Measurements from ENCODE around the gene ANKRD13D. TPM values are rescaled to one million over a fixed set of nuclear protein-coding genes. Genes with fewer than 3 reads are reported as not detected.
A peak's percentile ranks its signal among the peaks of the same experiment; 100 is the strongest.
"Not testable (repeated sequence)": the region's sequence is repeated elsewhere in the genome, so short reads cannot be mapped to it uniquely, and the experiment has no call there.

ANKRD13D gene
- total and polyA plus RNA-seq, 5 donors from 2014 or later = 9.5 to 158 (median 12.7) TPM

GRCh38 chr11:67255864-67256263 is 33.2 kb upstream of the ANKRD13D start:
- H3K4me3 ChIP-seq (ENCODE audit: low read depth, low read length) = no peak overlapping the region
- H3K27ac ChIP-seq (ENCODE audit: insufficient read depth, low read length, poor library complexity, severe bottlenecking) = no peak overlapping the region
- Mint-ChIP-seq H3K4me1 (peaks cover 0 to 57% (median 26%) of the 10 kb centered on the region in 4 donors), H3K27me3 (no peaks in the 10 kb centered on the region), H3K36me3 (peaks cover 48% of the 10 kb centered on the region), H3K4me3 (no peak overlapping the region), H3K27ac (peak overlapping the region in 1 of 3 donors; percentile 25), H3K9me3 (peaks cover 0 to 1% (median 0%) of the 10 kb centered on the region in 7 donors)
- DNase-seq (no peak), ATAC-seq (ENCODE audit: low read depth in 2 of 2) (no peak)
- peaks cover 61% of the 10 kb centered on the region for H3K36me3 ChIP-seq (ENCODE audit: control insufficient read depth, insufficient read depth, low read length)
- no peaks in the 10 kb centered on the region for H3K9me3 ChIP-seq (ENCODE audit: control insufficient read depth in 2 of 2, low read length in 2 of 2)
- peaks cover 7% of the 10 kb centered on the region for H3K4me1 ChIP-seq (ENCODE audit: control insufficient read depth, insufficient read depth, low read length, poor library complexity, severe bottlenecking)
- no peaks in the 10 kb centered on the region for H3K27me3 ChIP-seq (ENCODE audit: control insufficient read depth, insufficient read depth, low read length)

GRCh38 chr11:67256477-67257135 is 32.5 kb upstream of the ANKRD13D start:
- Mint-ChIP-seq H3K36me3 (peaks cover 42% of the 10 kb centered on the region), H3K27me3 (no peaks in the 10 kb centered on the region), H3K4me1 (peaks cover 0 to 53% (median 23%) of the 10 kb centered on the region in 4 donors), H3K9me3 (peaks cover 0 to 1% (median 0%) of the 10 kb centered on the region in 7 donors), H3K27ac (peak overlapping the region in 1 of 3 donors; percentile 79), H3K4me3 (peak overlapping the region in 1 of 4 donors; percentile 27)
- Histone ChIP-seq H3K36me3 (ENCODE audit: control insufficient read depth, insufficient read depth, low read length) (peaks cover 54% of the 10 kb centered on the region), H3K4me3 (ENCODE audit: low read depth, low read length) (no peak overlapping the region), H3K4me1 (ENCODE audit: control insufficient read depth, insufficient read depth, low read length, poor library complexity, severe bottlenecking) (peaks cover 12% of the 10 kb centered on the region), H3K9me3 (ENCODE audit: control insufficient read depth in 2 of 2, low read length in 2 of 2) (no peaks in the 10 kb centered on the region), H3K27ac (ENCODE audit: insufficient read depth, low read length, poor library complexity, severe bottlenecking) (no peak overlapping the region), H3K27me3 (ENCODE audit: control insufficient read depth, insufficient read depth, low read length) (no peaks in the 10 kb centered on the region)
- ATAC-seq (ENCODE audit: low read depth in 2 of 2) (no peak), DNase-seq (no peak)

- peaks cover 0 to 2% (median 0%) of the 10 kb centered on the region in 7 donors for H3K9me3 Mint-ChIP-seq
- ATAC-seq (ENCODE audit: low read depth in 2 of 2) (no peak), DNase-seq (no peak)
- peaks cover 2% of the 10 kb centered on the region for H3K27me3 ChIP-seq (ENCODE audit: control insufficient read depth, insufficient read depth, low read length)
- peaks cover 9% of the 10 kb centered on the region for H3K27me3 Mint-ChIP-seq
- peaks cover 16% of the 10 kb centered on the region for H3K36me3 ChIP-seq (ENCODE audit: control insufficient read depth, insufficient read depth, low read length)
- H3K9me3 ChIP-seq (ENCODE audit: control insufficient read depth in 2 of 2, low read length in 2 of 2) = no peaks in the 10 kb centered on the region
- peaks cover 21% of the 10 kb centered on the region for H3K4me1 ChIP-seq (ENCODE audit: control insufficient read depth, insufficient read depth, low read length, poor library complexity, severe bottlenecking)
- H3K4me3 ChIP-seq (ENCODE audit: low read depth, low read length) = no peak overlapping the region
- no peak overlapping the region for H3K27ac Mint-ChIP-seq
- H3K4me3 Mint-ChIP-seq = peak overlapping the region in 1 of 4 donors; percentile 44
- H3K4me1 Mint-ChIP-seq = peaks cover 6 to 50% (median 29%) of the 10 kb centered on the region in 4 donors
- no peak overlapping the region for H3K27ac ChIP-seq (ENCODE audit: insufficient read depth, low read length, poor library complexity, severe bottlenecking)
- H3K36me3 Mint-ChIP-seq = peaks cover 11% of the 10 kb centered on the region
Observed at GRCh38 chr11:67260406-67260805, 28.7 kb upstream of the ANKRD13D start.

GRCh38 chr11:67260885-67261639 is 28.0 kb upstream of the ANKRD13D start:
- peak overlapping the region in 1 of 3 donors; percentile 20 for H3K27ac Mint-ChIP-seq
- peaks cover 26% of the 10 kb centered on the region for H3K4me1 ChIP-seq (ENCODE audit: control insufficient read depth, insufficient read depth, low read length, poor library complexity, severe bottlenecking)
- H3K27me3 Mint-ChIP-seq; H3K27me3 ChIP-seq (ENCODE audit: control insufficient read depth, insufficient read depth, low read length); H3K36me3 Mint-ChIP-seq; H3K9me3 Mint-ChIP-seq; H3K4me3 ChIP-seq (ENCODE audit: low read depth, low read length); H3K36me3 ChIP-seq (ENCODE audit: control insufficient read depth, insufficient read depth, low read length); ATAC-seq (ENCODE audit: low read depth in 2 of 2); H3K27ac ChIP-seq (ENCODE audit: insufficient read depth, low read length, poor library complexity, severe bottlenecking); H3K9me3 ChIP-seq (ENCODE audit: control insufficient read depth in 2 of 2, low read length in 2 of 2): not testable (repeated sequence)
- peak in 1 of 3 donors; percentile 48 for DNase-seq
- peaks cover 6 to 50% (median 30%) of the 10 kb centered on the region in 4 donors for H3K4me1 Mint-ChIP-seq
- peak overlapping the region in 2 of 4 donors; percentile 56 to 68 for H3K4me3 Mint-ChIP-seq

- H3K9me3 Mint-ChIP-seq = peaks cover 0 to 3% (median 0%) of the 10 kb centered on the region in 7 donors
- peaks cover 6% of the 10 kb centered on the region for H3K36me3 Mint-ChIP-seq
- Histone ChIP-seq H3K4me3 (ENCODE audit: low read depth, low read length) (no peak overlapping the region), H3K9me3 (ENCODE audit: control insufficient read depth in 2 of 2, low read length in 2 of 2) (no peaks in the 10 kb centered on the region), H3K27me3 (ENCODE audit: control insufficient read depth, insufficient read depth, low read length) (peaks cover 2% of the 10 kb centered on the region), H3K4me1 (ENCODE audit: control insufficient read depth, insufficient read depth, low read length, poor library complexity, severe bottlenecking) (peaks cover 26% of the 10 kb centered on the region), H3K27ac (ENCODE audit: insufficient read depth, low read length, poor library complexity, severe bottlenecking) (no peak overlapping the region), H3K36me3 (ENCODE audit: control insufficient read depth, insufficient read depth, low read length) (peaks cover 5% of the 10 kb centered on the region)
- peak overlapping the region in 1 of 3 donors; percentile 60 for H3K27ac Mint-ChIP-seq
- DNase-seq (no peak), ATAC-seq (ENCODE audit: low read depth in 2 of 2) (no peak)
- peaks cover 6 to 51% (median 30%) of the 10 kb centered on the region in 4 donors for H3K4me1 Mint-ChIP-seq
- peaks cover 9% of the 10 kb centered on the region for H3K27me3 Mint-ChIP-seq
- peak overlapping the region in 1 of 4 donors; percentile 84 for H3K4me3 Mint-ChIP-seq
Observed at GRCh38 chr11:67261640-67261945, 27.5 kb upstream of the ANKRD13D start.

GRCh38 chr11:67261946-67262681 is 27.0 kb upstream of the ANKRD13D start:
- Mint-ChIP-seq H3K9me3 (peaks cover 0 to 3% (median 0%) of the 10 kb centered on the region in 7 donors), H3K36me3 (peaks cover 2% of the 10 kb centered on the region), H3K27me3 (peaks cover 9% of the 10 kb centered on the region), H3K4me3 (peak overlapping the region; percentile 38 to 84 (median 73)), H3K27ac (peak overlapping the region in 2 of 3 donors; percentile 60 to 84), H3K4me1 (peaks cover 6 to 51% (median 30%) of the 10 kb centered on the region in 4 donors)
- peaks cover under 1% of the 10 kb centered on the region for H3K36me3 ChIP-seq (ENCODE audit: control insufficient read depth, insufficient read depth, low read length)
- peak overlapping the region; percentile 53 for H3K4me3 ChIP-seq (ENCODE audit: low read depth, low read length)
- peaks cover 2% of the 10 kb centered on the region for H3K27me3 ChIP-seq (ENCODE audit: control insufficient read depth, insufficient read depth, low read length)
- DNase-seq (no peak), ATAC-seq (ENCODE audit: low read depth in 2 of 2) (no peak)
- peaks cover 26% of the 10 kb centered on the region for H3K4me1 ChIP-seq (ENCODE audit: control insufficient read depth, insufficient read depth, low read length, poor library complexity, severe bottlenecking)
- no peaks in the 10 kb centered on the region for H3K9me3 ChIP-seq (ENCODE audit: control insufficient read depth in 2 of 2, low read length in 2 of 2)
- no peak overlapping the region for H3K27ac ChIP-seq (ENCODE audit: insufficient read depth, low read length, poor library complexity, severe bottlenecking)

Data from CD4-positive, CD25-positive, alpha-beta regulatory T cell (primary cell).